Measurements from ENCODE around the gene MAMDC2. TPM values are rescaled to one million over a fixed set of nuclear protein-coding genes. Genes with fewer than 3 reads are reported as not detected.

MAMDC2 gene
- total and polyA plus RNA-seq, 2 of the 4 experiments (the other 2 are of a cell fraction), result 5.0 to 5.2 TPM

- no peak overlapping the region for H2BK20ac ChIP-seq (ENCODE audit: low read depth, low read length)
- no CpG with 5 or more reads among the region's 4 CpGs for WGBS, 2 experiments (ENCODE audit: extremely low coverage in 2 of 2, insufficient read length in 1 of 2)
- H3K27ac ChIP-seq (ENCODE audit: insufficient read depth, low read length), result no peak overlapping the region
- no peak overlapping the region for H2BK5ac ChIP-seq (ENCODE audit: low read depth, low read length, poor library complexity, severe bottlenecking)
- H3K4ac ChIP-seq (ENCODE audit: low read depth, low read length), result no peak overlapping the region
- no TSS peak for BruUV-seq (replicated peaks)
- DNase-seq (peak; percentile 66), ATAC-seq (ENCODE audit: low read depth) (peak; percentile 59; the same call in 1 of the 2 replicates)
- ChIA-PET POLR2A (ENCODE audit: unreplicated experiment) (no interaction called here), CTCF (interaction anchor here (0.5 to 2.0 kb wide), 2 partner anchors 26 to 462 kb away, joined by 5 to 7 read pairs; no protein-coding TSS in a partner anchor)
- no peak overlapping the region for H4K5ac ChIP-seq (ENCODE audit: low read depth, low read length)
- no peaks in the 10 kb centered on the region for H3K36me3 ChIP-seq (ENCODE audit: control insufficient read depth, insufficient read depth, low read length)
- no peak overlapping the region for H3K4me2 ChIP-seq (ENCODE audit: low read depth, low read length)
- H3K14ac ChIP-seq (replicated peaks; ENCODE audit: low read depth, low read length), result no peak overlapping the region
- H3K4me3 ChIP-seq (ENCODE audit: insufficient read depth, low read depth, low read length), result no peak overlapping the region
- no peak overlapping the region for H3K18ac ChIP-seq (ENCODE audit: low read depth, low read length)
- H4K8ac ChIP-seq (ENCODE audit: low read depth in 2 of 2, low read length in 2 of 2), result no peak overlapping the region
- in situ Hi-C loops (cut with MboI; ENCODE audit: low sequenced_read_pairs) (no loop called here), intact Hi-C loops (cut with micrococcal nuclease) (loop anchor here (5.0 kb wide), 1 partner anchor 103 kb away; no protein-coding TSS in a partner anchor), dilution Hi-C loops (cut with HindIII; ENCODE audit: low sequenced_read_pairs, unreplicated experiment) (no loop called here)
- no peaks in the 10 kb centered on the region for H3K79me1 ChIP-seq (ENCODE audit: low read depth in 1 of 2, low read length in 2 of 2)
- H2AK5ac ChIP-seq (ENCODE audit: low read depth, low read length), result no peak overlapping the region
- no peak overlapping the region for H2AK9ac ChIP-seq (replicated peaks; ENCODE audit: low read depth, low read length, poor library complexity)
- no peak overlapping the region for H2BK15ac ChIP-seq (ENCODE audit: low read depth, low read length)
- no peak overlapping the region for H4K91ac ChIP-seq (ENCODE audit: insufficient read depth, low read depth, low read length)
- H4K20me1 ChIP-seq (ENCODE audit: insufficient read depth, low read length), result no peaks in the 10 kb centered on the region
- H3K9me3 ChIP-seq (ENCODE audit: control insufficient read depth, insufficient read depth, low read length), result no peaks in the 10 kb centered on the region
- no peaks in the 10 kb centered on the region for H3K27me3 ChIP-seq (ENCODE audit: control insufficient read depth, insufficient read depth, low read length)
- no peak for TF ChIP-seq CTCF (conservative IDR thresholded peaks at IDR 0.05; ENCODE audit: low read depth, low read length)
- TF ChIP-seq CHD1 (IDR thresholded peaks at IDR 0.05; ENCODE audit: low read depth, low read length), result no peak
- no peak for TF ChIP-seq RAD21 (IDR thresholded peaks at IDR 0.05; ENCODE audit: low read length)
- TF ChIP-seq NFE2L2 (IDR thresholded peaks at IDR 0.05; ENCODE audit: low read depth, low read length), result no peak
- TF ChIP-seq POLR2A (IDR thresholded peaks at IDR 0.05; ENCODE audit: low read depth, low read length), result no peak
- no peak for TF ChIP-seq MXI1 (IDR thresholded peaks at IDR 0.05; ENCODE audit: borderline replicate concordance, low read depth, low read length)
- no peak for TF ChIP-seq SMC3 (IDR thresholded peaks at IDR 0.05; ENCODE audit: low read depth, low read length)
- TF ChIP-seq MAFK (IDR thresholded peaks at IDR 0.05; ENCODE audit: low read depth, low read length), result no peak
- TF ChIP-seq CEBPB (IDR thresholded peaks at IDR 0.05; ENCODE audit: low read depth, low read length), result no peak
- TF ChIP-seq BHLHE40 (IDR thresholded peaks at IDR 0.05; ENCODE audit: low read depth, low read length), result no peak
- no peak for TF ChIP-seq RFX5 (IDR thresholded peaks at IDR 0.05; ENCODE audit: low read depth, low read length)
- no peak for TF ChIP-seq FOS (IDR thresholded peaks at IDR 0.05; ENCODE audit: low read depth, low read length)
- TF ChIP-seq MAZ (IDR thresholded peaks at IDR 0.05; ENCODE audit: borderline replicate concordance, low read depth, low read length), result no peak
- no peak for TF ChIP-seq ELK1 (IDR thresholded peaks at IDR 0.05; ENCODE audit: borderline replicate concordance, low read depth, low read length)
- no peak for TF ChIP-seq USF2 (IDR thresholded peaks at IDR 0.05; ENCODE audit: low read depth, low read length)
- TF ChIP-seq RCOR1 (IDR thresholded peaks at IDR 0.05; ENCODE audit: insufficient replicate concordance, low read length), result no peak
- no peaks in the 10 kb centered on the region for H3K4me1 ChIP-seq (ENCODE audit: control insufficient read depth, insufficient read depth, low read length)
- no peak overlapping the region for H3K56ac ChIP-seq (ENCODE audit: extremely low read depth, insufficient read depth, low read length)
- no peak overlapping the region for H2AFZ ChIP-seq (replicated peaks; ENCODE audit: low read length, poor library complexity)
- no peak overlapping the region for H3K9ac ChIP-seq (ENCODE audit: low read depth, low read length)
- H3K23ac ChIP-seq (ENCODE audit: low read depth, low read length), result no peak overlapping the region
- no peak overlapping the region for H2BK120ac ChIP-seq (ENCODE audit: low read depth, low read length)
- no peaks in the 10 kb centered on the region for H3K9me1 ChIP-seq (ENCODE audit: insufficient read depth, low read length)
Measured at GRCh38 chr9:70085241-70085640, 41.6 kb downstream of the MAMDC2 start.

All from IMR-90 (cell line).